B cell (primary cell): ENCODE measurements around the gene GLI1. TPM values are rescaled to one million over a fixed set of nuclear protein-coding genes. Genes with fewer than 3 reads are reported as not detected.

Source experiments
- ATAC-seq: fragments of 200-7000 bp; cut with Tn5 transposase; one replicate; pipeline ENCODE4 v1.10.0; 2021; ENCODE audit warnings: low read depth, mild to moderate bottlenecking, moderate number of reproducible peaks, moderate library complexity
- CTCF ChIA-PET: fragments of 350-600 bp; sonication (Branson Sonifier 250); formaldehyde crosslinking; loops from one replicate; lab custom pipeline; 2021; ENCODE audit warnings: antibody characterized with exemption, inconsistent platforms; lab: Charles Lee
- POLR2A ChIA-PET: fragments of 350-600 bp; sonication (Branson Sonifier 250); formaldehyde crosslinking; loops from one replicate; lab custom pipeline; 2021; ENCODE audit warnings: antibody characterized with exemption; lab: Charles Lee
- DNase-seq: peaks from one replicate; pipeline ENCODE4 v3.0.0; 2013
- H2AFZ ChIP-seq: 2 replicates; pipeline ENCODE4 v1.6.1; 2012; ENCODE audit warnings: mild to moderate bottlenecking, low read depth, low read length; ENCODE audit not compliant: insufficient read depth, poor library complexity, severe bottlenecking
- H3K27ac ChIP-seq, 2 donors: 1 replicate in 1 of 2; 2 replicates in 1 of 2; pipeline ENCODE4 v1.5.1; 2012 to 2013; ENCODE audit warnings: low read length in 2 of 2, mild to moderate bottlenecking in 2 of 2, moderate library complexity in 1 of 2
- H3K27me3 ChIP-seq, 4 experiments: fragments of 200-600 bp in 1 of 4; sonication (generic) in 1 of 4; replicated peaks in 1 of 4; 1 replicate in 2 of 4; 2 replicates in 2 of 4; pipeline versions ENCODE4 v1.6.1 to v1.7.0; 2013 to 2016; ENCODE audit warnings: low read length in 3 of 4, mild to moderate bottlenecking in 2 of 4, mixed read lengths in 1 of 4, moderate library complexity in 1 of 4; ENCODE audit not compliant: insufficient read depth in 4 of 4, control insufficient read depth in 3 of 4; ENCODE audit errors: control extremely low read depth in 1 of 4
- H3K36me3 ChIP-seq, 2 experiments: replicated peaks in 1 of 2; 1 replicate in 1 of 2; 2 replicates in 1 of 2; pipeline versions ENCODE4 v1.6.1 to v1.7.1; 2013; ENCODE audit warnings: low read length in 1 of 2; ENCODE audit not compliant: insufficient read depth in 2 of 2, control insufficient read depth in 1 of 2; ENCODE audit errors: control extremely low read depth in 1 of 2, extremely low read depth in 1 of 2
- H3K4me1 ChIP-seq, 2 donors: fragments of 200-600 bp in 1 of 2; sonication (generic) in 1 of 2; 1 replicate in 1 of 2; 2 replicates in 1 of 2; pipeline versions ENCODE4 v1.5.1 to v1.6.1; 2013 to 2017; ENCODE audit warnings: low read length in 2 of 2; ENCODE audit not compliant: control insufficient read depth in 2 of 2, insufficient read depth in 2 of 2
- H3K4me2 ChIP-seq: replicated peaks from 2 replicates; pipeline ENCODE3; 2012; ENCODE audit warnings: mild to moderate bottlenecking, low read depth, low read length; ENCODE audit not compliant: poor library complexity, severe bottlenecking
- H3K4me3 ChIP-seq, 5 experiments: fragments of 200-600 bp in 1 of 5; sonication (generic) in 1 of 5; 1 replicate in 3 of 5; 2 replicates in 2 of 5; pipeline versions ENCODE4 v1.5.1 to v1.7.0; 2011 to 2016; ENCODE audit warnings: low read length in 4 of 5, mild to moderate bottlenecking in 4 of 5, low read depth in 2 of 5, control low read depth in 1 of 5, moderate library complexity in 1 of 5; ENCODE audit not compliant: insufficient read depth in 1 of 5; ENCODE audit errors: control extremely low read depth in 1 of 5, extremely low read depth in 1 of 5
- H3K79me2 ChIP-seq: fragments of 200-600 bp; sonication (generic); one replicate; pipeline ENCODE4 v1.6.0; 2016; ENCODE audit warnings: low read length; ENCODE audit not compliant: control insufficient read depth, insufficient read depth
- H3K9ac ChIP-seq: fragments of 200-600 bp; sonication (generic); 2 replicates; pipeline ENCODE4 v1.6.1; 2017; ENCODE audit warnings: mild to moderate bottlenecking, low read length, moderate library complexity
- H3K9me3 ChIP-seq, 3 donors: one replicate each; pipeline versions ENCODE4 v1.6.1 to v1.7.1; 2013; ENCODE audit warnings: low read length in 2 of 3; ENCODE audit not compliant: control insufficient read depth in 2 of 3, insufficient read depth in 1 of 3; ENCODE audit errors: control extremely low read depth in 1 of 3
- H4K20me1 ChIP-seq: 2 replicates; pipeline ENCODE4 v1.6.0; 2012; ENCODE audit warnings: mild to moderate bottlenecking, low read length; ENCODE audit not compliant: insufficient read depth, control insufficient read depth, poor library complexity, severe bottlenecking
- H3K27ac Mint-ChIP-seq: one replicate; pipeline ENCODE4 v1.8.0; 2021; ENCODE audit warnings: mixed read lengths
- H3K27me3 Mint-ChIP-seq: one replicate; pipeline ENCODE4 v1.8.0; 2021; ENCODE audit warnings: mixed read lengths
- H3K4me1 Mint-ChIP-seq: one replicate; pipeline ENCODE4 v1.8.0; 2021; ENCODE audit warnings: mixed read lengths
- H3K4me3 Mint-ChIP-seq: one replicate; pipeline ENCODE4 v1.8.0; 2021; ENCODE audit warnings: mixed read lengths
- H3K9me3 Mint-ChIP-seq: one replicate; pipeline ENCODE4 v1.8.0; 2022; ENCODE audit warnings: mixed read lengths; ENCODE audit not compliant: insufficient read depth
- EZH2 ChIP-seq: IDR thresholded peaks from 2 replicates; pipeline ENCODE4 v1.6.1; 2012; ENCODE audit warnings: borderline replicate concordance, low read depth, mild to moderate bottlenecking, moderate library complexity, low read length; ENCODE audit not compliant: insufficient read depth, poor library complexity, severe bottlenecking
- WGBS: methylation state at CpG from one replicate; pipeline ENCODE4 v1.1.5; 2013; ENCODE audit warnings: missing lambda C conversion rate; ENCODE audit not compliant: insufficient coverage; 5-methylcytosine and 5-hydroxymethylcytosine counted together
- intact Hi-C: fragments of 100-400 bp; cut with micrococcal nuclease; formaldehyde crosslinking; loops from one replicate; pipeline ENCODE4 v1.10.0; 2022
- polyA plus RNA-seq: library from polyadenylated mRNA; depleted of rRNA; stranded (reverse); fragments of >200 nt; gene quantifications from 2 replicates; pipeline ENCODE4 v1.2.3, GENCODE V29; 2012
- total RNA-seq, 2 donors: library from RNA; stranded (reverse); fragments of 120-200 nt in 1 of 2; gene quantifications; 1 replicate in 1 of 2; 2 replicates in 1 of 2; pipeline versions ENCODE4 v1.2.3 to v1.2.4, GENCODE V29; 2013 to 2022
- TF ChIP-seq, protein P1 (sequence below): fragments of 200-600 bp; IDR thresholded peaks from one replicate; pipeline ENCODE4 v1.8.0; 2022; ENCODE audit warnings: antibody characterized with exemption, mild to moderate bottlenecking

GLI1 gene
- total and polyA plus RNA-seq, 2 donors (not counting 1 experiment from before 2014, with no cell fraction given) = 4.1 to 5.4 TPM

DNA sequence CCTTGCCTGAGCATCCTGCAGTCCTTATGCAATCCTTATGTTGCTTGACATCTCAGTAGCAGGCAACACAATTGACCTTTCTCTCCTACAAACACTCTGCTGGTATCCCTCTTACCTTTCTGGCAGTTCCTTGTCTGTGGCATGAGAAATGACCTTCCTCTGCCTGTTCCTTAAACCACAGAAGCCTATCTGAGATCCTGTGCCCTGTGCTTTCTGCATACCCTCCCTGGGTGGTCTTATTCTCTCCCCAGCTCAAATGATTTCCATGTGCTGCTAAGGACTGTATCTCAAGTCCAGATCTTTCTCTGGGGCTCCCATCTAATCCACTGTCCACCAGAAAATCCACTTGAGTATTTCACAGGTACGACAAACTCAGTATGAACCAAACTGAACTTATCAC, 22.1 kb downstream of the GLI1 start:
- H4K20me1 ChIP-seq = no peaks in the 10 kb centered on the region
- peaks cover 63% of the 10 kb centered on the region for H3K79me2 ChIP-seq
- H3K4me3 ChIP-seq = no peak overlapping the region
- CTCF ChIA-PET = interaction anchor here (0.7 to 1.4 kb wide), 2 partner anchors 23 to 64 kb away, joined by 3 to 4 read pairs; partner anchors contain the start of gene GLI1
- no CpG with 5 or more reads among the region's 1 CpG for WGBS
- no peak overlapping the region for H3K9ac ChIP-seq
- H3K4me1 ChIP-seq = peaks cover 45 to 59% of the 10 kb centered on the region in 2 donors
- POLR2A ChIA-PET = no interaction called here
- H3K27ac ChIP-seq = peak overlapping the region; percentile 91 to 99
- Mint-ChIP-seq H3K4me1 (peaks cover 58% of the 10 kb centered on the region), H3K4me3 (peak overlapping the region; percentile 15), H3K9me3 (no peaks in the 10 kb centered on the region), H3K27ac (peak overlapping the region; percentile 98), H3K27me3 (no peaks in the 10 kb centered on the region)
- no peaks in the 10 kb centered on the region for H3K27me3 ChIP-seq
- ATAC-seq = no peak
- peak overlapping the region; percentile 11 for H3K4me2 ChIP-seq
- intact Hi-C loops = loop anchor here (10.0 kb wide), 1 partner anchor 273 kb away; the partner anchor contains the start of genes CDK4 and MARCHF9
- no peak for TF ChIP-seq EZH2
- TF ChIP-seq, protein P1, sequence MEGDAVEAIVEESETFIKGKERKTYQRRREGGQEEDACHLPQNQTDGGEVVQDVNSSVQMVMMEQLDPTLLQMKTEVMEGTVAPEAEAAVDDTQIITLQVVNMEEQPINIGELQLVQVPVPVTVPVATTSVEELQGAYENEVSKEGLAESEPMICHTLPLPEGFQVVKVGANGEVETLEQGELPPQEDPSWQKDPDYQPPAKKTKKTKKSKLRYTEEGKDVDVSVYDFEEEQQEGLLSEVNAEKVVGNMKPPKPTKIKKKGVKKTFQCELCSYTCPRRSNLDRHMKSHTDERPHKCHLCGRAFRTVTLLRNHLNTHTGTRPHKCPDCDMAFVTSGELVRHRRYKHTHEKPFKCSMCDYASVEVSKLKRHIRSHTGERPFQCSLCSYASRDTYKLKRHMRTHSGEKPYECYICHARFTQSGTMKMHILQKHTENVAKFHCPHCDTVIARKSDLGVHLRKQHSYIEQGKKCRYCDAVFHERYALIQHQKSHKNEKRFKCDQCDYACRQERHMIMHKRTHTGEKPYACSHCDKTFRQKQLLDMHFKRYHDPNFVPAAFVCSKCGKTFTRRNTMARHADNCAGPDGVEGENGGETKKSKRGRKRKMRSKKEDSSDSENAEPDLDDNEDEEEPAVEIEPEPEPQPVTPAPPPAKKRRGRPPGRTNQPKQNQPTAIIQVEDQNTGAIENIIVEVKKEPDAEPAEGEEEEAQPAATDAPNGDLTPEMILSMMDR = no peak
- no peaks in the 10 kb centered on the region for H3K36me3 ChIP-seq
- no peak for DNase-seq
- no peak overlapping the region for H2AFZ ChIP-seq
- H3K9me3 ChIP-seq = no peaks in the 10 kb centered on the region

DNA sequence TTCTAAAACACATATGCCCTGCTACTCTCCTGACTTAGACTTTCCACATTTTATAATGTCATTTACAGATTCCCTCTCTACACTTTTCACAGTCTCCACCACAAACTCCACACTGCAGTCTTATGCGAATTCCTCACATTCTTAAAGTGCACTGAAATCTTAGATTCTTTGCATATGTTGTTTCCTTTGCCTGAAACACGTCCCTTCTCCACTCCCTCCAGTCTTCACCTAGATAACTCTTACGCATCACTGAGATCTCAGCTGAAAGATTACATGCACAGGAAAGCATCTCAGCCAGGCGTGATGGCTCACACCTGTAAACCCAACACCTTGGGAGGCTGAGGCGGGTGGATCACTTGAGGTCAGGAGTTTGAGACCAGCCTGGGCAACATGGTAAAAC, 23.9 kb downstream of the GLI1 start:
- Histone ChIP-seq H3K9me3 (no peaks in the 10 kb centered on the region), H3K36me3 (no peaks in the 10 kb centered on the region), H3K4me3 (no peak overlapping the region), H3K27me3 (no peaks in the 10 kb centered on the region), H3K4me1 (peaks cover 48 to 52% of the 10 kb centered on the region in 2 donors), H4K20me1 (peaks cover 3% of the 10 kb centered on the region), H2AFZ (no peak overlapping the region), H3K9ac (no peak overlapping the region), H3K4me2 (peak overlapping the region; percentile 30), H3K79me2 (peaks cover 58% of the 10 kb centered on the region), H3K27ac (peak overlapping the region in 1 of 2 donors; percentile 25)
- no peak for TF ChIP-seq EZH2
- TF ChIP-seq, protein P1 = no peak
- intact Hi-C loops = loop anchor here (10.0 kb wide), 1 partner anchor 271 kb away; the partner anchor contains the start of genes CDK4 and MARCHF9
- ChIA-PET POLR2A (interaction anchor here (0.7 kb wide), 1 partner anchor 53 kb away, joined by 10 read pairs; no protein-coding TSS in a partner anchor), CTCF (interaction anchor here (0.6 to 1.5 kb wide), 2 partner anchors 21 to 43 kb away, joined by 3 read pairs; no protein-coding TSS in a partner anchor)
- no peaks in the 10 kb centered on the region for H3K27me3 Mint-ChIP-seq
- WGBS = 82% methylated on average over 4 of the region's 5 CpGs
- no peaks in the 10 kb centered on the region for H3K9me3 Mint-ChIP-seq
- H3K27ac Mint-ChIP-seq = peak overlapping the region; percentile 54
- no peak for DNase-seq
- peaks cover 49% of the 10 kb centered on the region for H3K4me1 Mint-ChIP-seq
- no peak overlapping the region for H3K4me3 Mint-ChIP-seq
- ATAC-seq = no peak
